Tibial artery (tissue), 4 donors: Measurements from ENCODE around the gene EXOC3L2.

Experiments used
- DNase-seq, 2 donors: peaks; one replicate each; pipeline ENCODE4 v3.0.0-alpha.2; 2019
- H3K27ac ChIP-seq, 2 donors: fragments of 200-600 bp; sonication (generic) in 1 of 2; 1 replicate in 1 of 2; 2 replicates in 1 of 2; pipeline ENCODE4 v1.5.1; 2018 to 2019; ENCODE audit warnings: mild to moderate bottlenecking in 1 of 2
- H3K27me3 ChIP-seq, 2 donors: fragments of 200-600 bp; sonication (generic) in 1 of 2; one replicate each; pipeline versions ENCODE4 v1.5.1 to v1.6.0; 2016 to 2019
- H3K36me3 ChIP-seq, 3 donors: fragments of 200-600 bp; sonication (generic) in 2 of 3; one replicate each; pipeline ENCODE4 v1.5.1; 2016 to 2019; ENCODE audit warnings: mild to moderate bottlenecking in 2 of 3
- H3K4me1 ChIP-seq, 4 donors: fragments of 200-600 bp; sonication (generic) in 2 of 4; 1 replicate in 3 of 4; 2 replicates in 1 of 4; pipeline ENCODE4 v1.5.1; 2016 to 2019
- H3K4me3 ChIP-seq, 2 donors: fragments of 200-600 bp; sonication (generic) in 1 of 2; 1 replicate in 1 of 2; 2 replicates in 1 of 2; pipeline ENCODE4 v1.5.1; 2018 to 2019; ENCODE audit warnings: mild to moderate bottlenecking in 2 of 2
- H3K9me3 ChIP-seq, 3 donors: fragments of 200-600 bp; sonication (generic) in 1 of 3; one replicate each; pipeline ENCODE4 v1.5.1; 2016 to 2019
- intact Hi-C: fragments of 100-400 bp; cut with DNase I; formaldehyde crosslinking; loops from one replicate; pipeline ENCODE4 v1.15.0; 2023; ENCODE audit warnings: low total_unique reads
- TF ChIP-seq, protein P1 (sequence below), 2 experiments: fragments of 200-600 bp in 1 of 2; fragments of 450-650 bp in 1 of 2; IDR thresholded peaks; one replicate each; pipeline ENCODE4 v1.5.1; 2017 to 2019; ENCODE audit warnings: antibody characterized with exemption in 2 of 2, mild to moderate bottlenecking in 1 of 2, moderate library complexity in 1 of 2

Gene EXOC3L2

DNA sequence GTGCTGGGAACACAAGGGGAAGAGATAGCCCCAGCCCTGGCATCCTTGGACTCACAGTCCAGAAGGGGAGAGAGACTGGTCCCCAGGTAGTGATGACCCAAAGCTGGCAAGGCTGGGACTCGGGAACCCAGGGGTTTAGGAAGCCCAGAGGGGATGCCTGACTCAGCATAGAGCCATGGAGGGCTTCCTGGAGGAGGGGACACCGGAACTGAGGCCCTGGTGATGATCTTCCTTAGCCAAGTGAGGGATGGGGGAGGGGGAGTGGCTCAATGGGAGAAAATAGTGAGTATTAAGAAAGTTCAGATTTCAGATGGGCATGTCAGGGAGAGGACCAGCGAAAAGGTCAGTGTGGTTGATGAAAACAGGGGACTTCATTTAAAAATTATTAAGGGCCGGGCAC, 26.8 kb downstream of the EXOC3L2 start:
- no peak overlapping the region for H3K27ac ChIP-seq
- TF ChIP-seq, protein P1, sequence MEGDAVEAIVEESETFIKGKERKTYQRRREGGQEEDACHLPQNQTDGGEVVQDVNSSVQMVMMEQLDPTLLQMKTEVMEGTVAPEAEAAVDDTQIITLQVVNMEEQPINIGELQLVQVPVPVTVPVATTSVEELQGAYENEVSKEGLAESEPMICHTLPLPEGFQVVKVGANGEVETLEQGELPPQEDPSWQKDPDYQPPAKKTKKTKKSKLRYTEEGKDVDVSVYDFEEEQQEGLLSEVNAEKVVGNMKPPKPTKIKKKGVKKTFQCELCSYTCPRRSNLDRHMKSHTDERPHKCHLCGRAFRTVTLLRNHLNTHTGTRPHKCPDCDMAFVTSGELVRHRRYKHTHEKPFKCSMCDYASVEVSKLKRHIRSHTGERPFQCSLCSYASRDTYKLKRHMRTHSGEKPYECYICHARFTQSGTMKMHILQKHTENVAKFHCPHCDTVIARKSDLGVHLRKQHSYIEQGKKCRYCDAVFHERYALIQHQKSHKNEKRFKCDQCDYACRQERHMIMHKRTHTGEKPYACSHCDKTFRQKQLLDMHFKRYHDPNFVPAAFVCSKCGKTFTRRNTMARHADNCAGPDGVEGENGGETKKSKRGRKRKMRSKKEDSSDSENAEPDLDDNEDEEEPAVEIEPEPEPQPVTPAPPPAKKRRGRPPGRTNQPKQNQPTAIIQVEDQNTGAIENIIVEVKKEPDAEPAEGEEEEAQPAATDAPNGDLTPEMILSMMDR (IDR thresholded peaks at IDR 0.05), result no peak
- H3K36me3 ChIP-seq, result no peaks in the 10 kb centered on the region
- intact Hi-C loops, result no loop called here
- H3K27me3 ChIP-seq, result peaks cover 0 to 69% of the 10 kb centered on the region in 2 donors
- H3K4me1 ChIP-seq, result peaks cover 0 to 24% (median 16%) of the 10 kb centered on the region in 4 donors
- no peak overlapping the region for H3K4me3 ChIP-seq
- DNase-seq, result no peak
- H3K9me3 ChIP-seq, result no peaks in the 10 kb centered on the region

DNA sequence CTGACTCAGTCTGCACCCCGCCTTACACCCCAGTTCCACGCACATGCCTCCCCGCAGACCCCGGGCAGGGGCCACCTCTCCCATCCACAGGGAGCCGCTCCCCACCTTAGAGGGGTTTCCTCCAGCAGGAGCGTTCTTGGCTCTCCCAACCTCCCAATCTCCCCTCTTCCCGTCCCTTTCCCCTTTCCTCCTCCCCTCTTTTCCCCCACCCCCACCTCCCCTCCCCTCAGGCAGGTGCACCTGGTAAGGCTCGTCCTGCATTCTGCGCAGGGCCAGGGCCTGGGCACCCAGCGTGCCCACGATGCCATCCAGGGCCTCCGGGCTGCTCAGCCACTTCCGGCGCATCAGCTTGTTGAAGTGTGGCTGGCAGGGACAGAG, 27.3 kb downstream of the EXOC3L2 start:
- TF ChIP-seq, protein P1 (IDR thresholded peaks at IDR 0.05), result no peak
- no peak for DNase-seq
- intact Hi-C loops, result no loop called here
- Histone ChIP-seq H3K27ac (no peak overlapping the region), H3K27me3 (peaks cover 0 to 67% of the 10 kb centered on the region in 2 donors), H3K36me3 (no peaks in the 10 kb centered on the region), H3K4me1 (peaks cover 0 to 24% (median 16%) of the 10 kb centered on the region in 4 donors), H3K9me3 (no peaks in the 10 kb centered on the region), H3K4me3 (no peak overlapping the region)

DNA sequence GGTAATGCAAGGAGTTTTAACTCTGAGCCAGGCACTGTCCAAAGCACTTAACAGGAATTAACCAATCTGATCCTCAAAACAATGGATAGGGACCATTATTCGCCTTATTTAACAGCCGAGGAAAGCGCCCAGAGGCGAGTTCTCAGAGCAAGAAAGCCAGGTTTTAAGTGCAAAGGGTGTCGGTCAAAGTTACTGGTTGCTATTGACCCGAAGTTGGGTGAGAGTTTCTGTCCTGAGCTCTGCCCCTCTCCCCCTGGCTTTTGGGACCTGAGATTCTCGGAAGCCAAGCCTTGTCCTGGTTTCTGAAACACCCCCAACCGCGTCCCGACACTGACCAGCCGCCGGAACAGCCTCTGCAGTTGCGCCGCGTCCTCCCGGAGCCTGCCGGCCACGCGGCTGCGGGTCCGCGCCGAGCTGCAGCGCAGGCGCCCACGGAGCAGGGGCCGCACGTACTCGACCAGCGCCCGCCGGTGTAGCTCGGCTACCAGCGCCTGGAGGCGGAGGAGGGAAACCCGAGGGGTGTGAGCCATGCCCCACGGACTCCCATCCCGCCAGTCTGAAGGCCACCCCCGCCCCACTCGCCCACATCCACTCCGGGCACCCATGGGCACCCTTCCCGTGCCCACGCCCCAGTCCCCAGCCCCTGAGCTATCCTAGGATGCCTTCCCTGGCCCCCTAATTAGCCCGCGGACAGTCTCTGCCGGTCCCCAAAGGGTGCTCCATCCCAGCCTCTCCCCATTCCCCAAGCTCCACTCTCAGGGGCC, 27.8 kb downstream of the EXOC3L2 start:
- H3K9me3 ChIP-seq, result no peaks in the 10 kb centered on the region
- no peaks in the 10 kb centered on the region for H3K36me3 ChIP-seq
- peaks cover 0 to 67% of the 10 kb centered on the region in 2 donors for H3K27me3 ChIP-seq
- DNase-seq, result no peak
- no peak overlapping the region for H3K27ac ChIP-seq
- H3K4me3 ChIP-seq, result no peak overlapping the region
- TF ChIP-seq, protein P1 (IDR thresholded peaks at IDR 0.05), result no peak
- peaks cover 0 to 24% (median 16%) of the 10 kb centered on the region in 4 donors for H3K4me1 ChIP-seq
- intact Hi-C loops, result no loop called here

DNA sequence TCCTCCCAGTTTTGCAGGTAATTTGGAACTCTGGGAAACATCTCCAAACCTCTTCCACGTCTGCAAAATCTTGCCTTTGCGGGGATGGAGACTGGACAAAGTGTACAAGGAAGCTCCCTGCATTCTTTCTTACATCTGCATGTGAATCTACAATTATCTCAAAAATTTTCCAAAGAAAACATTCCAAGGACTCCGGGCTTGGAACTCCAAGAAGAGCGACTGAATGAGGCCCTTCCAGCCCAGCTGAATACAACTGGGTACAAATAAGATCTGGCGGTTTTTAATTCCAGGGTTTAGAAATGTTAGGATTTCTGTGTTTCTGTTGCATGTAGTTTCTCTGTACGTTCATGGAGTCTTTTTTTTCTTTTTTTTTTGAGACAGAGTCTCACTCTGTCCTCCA, 28.5 kb downstream of the EXOC3L2 start:
- no peak overlapping the region for H3K4me3 ChIP-seq
- TF ChIP-seq, protein P1 (IDR thresholded peaks at IDR 0.05), result no peak
- peaks cover 0 to 24% (median 16%) of the 10 kb centered on the region in 4 donors for H3K4me1 ChIP-seq
- H3K36me3 ChIP-seq, result no peaks in the 10 kb centered on the region
- peaks cover 0 to 73% of the 10 kb centered on the region in 2 donors for H3K27me3 ChIP-seq
- DNase-seq, result no peak
- no peaks in the 10 kb centered on the region for H3K9me3 ChIP-seq
- no peak overlapping the region for H3K27ac ChIP-seq
- intact Hi-C loops, result no loop called here

DNA sequence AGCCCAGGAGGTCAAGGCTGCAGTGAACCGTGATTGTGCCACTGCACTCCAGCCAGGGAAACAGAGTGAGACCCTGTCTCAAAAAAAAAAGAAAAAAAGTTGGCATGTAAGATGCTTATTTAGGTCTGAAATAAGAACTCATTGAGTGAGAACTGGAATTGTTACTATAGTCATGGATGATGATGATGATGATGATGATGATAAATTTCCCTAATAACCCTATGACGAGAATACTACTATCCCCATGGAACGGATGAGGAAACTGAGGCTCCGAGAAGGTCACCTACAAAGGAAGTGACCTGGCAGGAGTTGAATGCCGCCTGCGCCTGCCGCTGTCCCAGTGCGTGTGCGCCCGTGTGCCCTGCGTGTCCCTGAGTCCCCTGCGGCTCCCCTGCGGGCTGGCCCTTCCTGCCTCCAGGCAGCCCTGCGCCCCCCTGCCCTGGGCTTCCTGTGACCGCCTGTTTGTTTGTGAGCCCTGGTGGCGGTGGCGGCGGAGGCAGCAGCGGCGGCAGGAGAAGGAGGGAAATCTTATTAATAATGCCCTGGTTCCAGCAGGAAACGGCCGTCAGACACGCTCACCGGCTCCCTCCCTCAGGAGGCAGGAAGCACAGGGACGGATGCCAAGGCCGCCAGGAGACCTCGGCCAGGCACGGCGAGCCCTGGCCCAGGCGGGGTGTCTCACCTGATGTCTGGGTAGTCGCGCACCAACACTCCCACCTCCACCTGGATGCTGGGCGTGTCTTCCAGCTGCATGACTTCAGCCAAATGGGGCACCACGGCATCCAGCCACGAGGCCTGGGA, 29.6 kb downstream of the EXOC3L2 start:
- intact Hi-C loops, result no loop called here
- peaks cover 0 to 24% (median 16%) of the 10 kb centered on the region in 4 donors for H3K4me1 ChIP-seq
- H3K4me3 ChIP-seq, result no peak overlapping the region
- no peak overlapping the region for H3K27ac ChIP-seq
- peaks cover 0 to 65% of the 10 kb centered on the region in 2 donors for H3K27me3 ChIP-seq
- no peaks in the 10 kb centered on the region for H3K36me3 ChIP-seq
- TF ChIP-seq, protein P1 (IDR thresholded peaks at IDR 0.05), result no peak
- DNase-seq, result no peak
- H3K9me3 ChIP-seq, result no peaks in the 10 kb centered on the region
